DMS79 treated with DMSO at 0.1 percent for 48 hours (cell line): ENCODE results near the gene EYA2.

Experiments used
- DNase-seq: peaks from one replicate; lab custom pipeline; 2025; lab: John Stamatoyannopoulos, UW

The EYA2 gene

DNA sequence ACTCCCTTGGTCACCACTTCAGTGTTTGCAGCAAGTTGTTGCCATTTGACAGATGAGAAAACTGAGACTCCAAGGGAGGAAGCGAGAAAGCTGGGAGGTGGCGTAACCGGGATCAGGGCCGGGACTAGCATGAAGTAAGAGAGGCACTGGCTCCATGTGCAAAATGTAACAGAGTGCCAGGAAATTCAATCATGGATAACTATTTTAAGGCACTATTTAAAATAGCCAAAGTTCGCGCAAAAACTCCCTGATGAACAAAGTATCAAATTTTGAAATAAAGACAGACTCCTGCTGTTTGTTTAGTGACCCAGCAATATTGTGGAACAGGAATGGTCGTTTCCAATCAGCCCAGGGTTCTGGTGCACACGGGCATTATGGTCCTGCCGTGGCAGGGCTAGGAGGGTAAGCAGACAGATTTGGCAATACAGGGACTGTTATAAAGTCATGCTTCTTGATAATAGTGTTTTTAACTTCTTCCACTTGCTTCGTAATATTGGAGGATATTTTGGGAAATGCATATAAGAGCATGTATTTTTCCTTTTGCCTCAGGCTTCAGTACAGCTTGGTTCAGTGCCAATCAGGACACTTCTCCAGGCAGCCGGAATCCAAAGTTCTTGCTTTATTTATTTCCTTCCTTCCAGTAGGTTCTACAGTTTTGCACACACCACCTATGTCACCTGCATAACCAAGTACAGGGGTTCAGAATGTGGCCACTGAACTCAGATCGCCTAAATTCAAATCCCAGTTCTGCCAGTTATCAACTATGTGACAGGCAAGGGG, 141.6 kb downstream of the EYA2 start:
- DNase-seq = no peak

GRCh38 chr20:47038566-47039560, 144.2 kb downstream of the EYA2 start:
- DNase-seq = no peak

GRCh38 chr20:47040506-47041125, 146.0 kb downstream of the EYA2 start:
- no peak for DNase-seq

DNA sequence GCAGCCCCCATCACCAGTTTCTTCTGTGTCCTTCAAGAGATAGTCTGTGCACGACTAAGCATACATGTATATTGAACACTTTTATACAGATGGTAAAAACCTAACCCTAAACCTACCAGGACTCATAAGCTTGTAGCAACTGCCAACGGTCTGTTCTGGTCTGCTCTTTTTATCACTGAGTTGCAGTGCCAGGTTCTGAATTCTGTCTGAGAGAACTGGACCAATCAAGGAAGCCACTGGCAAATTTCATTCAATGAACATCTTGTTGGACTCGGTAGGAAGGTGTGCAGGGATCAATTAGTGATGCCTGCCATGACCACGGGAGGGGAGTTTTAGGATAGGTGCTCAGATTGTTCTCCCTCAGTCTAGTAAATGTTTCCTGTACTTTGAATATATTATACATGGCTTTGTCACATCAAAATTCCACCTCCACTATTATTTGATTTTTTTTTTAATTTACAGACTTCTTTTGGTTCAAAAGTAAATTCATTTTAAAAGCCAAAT, 146.8 kb downstream of the EYA2 start:
- no peak for DNase-seq

- no peak for DNase-seq
Observed at GRCh38 chr20:47042464-47042863, 147.8 kb downstream of the EYA2 start.

DNA sequence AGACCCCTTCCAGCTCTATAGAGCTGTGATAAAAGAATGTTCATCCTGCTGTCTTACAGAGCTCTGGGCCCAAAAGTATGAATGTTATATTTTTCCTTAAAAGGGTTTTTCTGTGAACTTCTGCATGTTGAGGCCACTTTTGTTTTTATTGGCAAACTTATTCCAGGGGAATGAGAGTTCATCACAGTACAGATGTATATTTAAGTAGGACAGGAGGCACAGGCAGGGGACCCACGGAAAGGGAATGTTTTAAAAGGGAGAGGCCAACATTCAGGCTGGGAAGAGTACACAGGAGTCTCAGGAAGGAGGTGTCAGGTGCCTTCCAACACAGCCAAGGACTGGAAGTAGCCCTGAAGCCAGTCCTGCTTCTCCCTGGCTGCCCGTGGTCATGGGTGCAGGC, 148.4 kb downstream of the EYA2 start:
- DNase-seq = no peak

DNA sequence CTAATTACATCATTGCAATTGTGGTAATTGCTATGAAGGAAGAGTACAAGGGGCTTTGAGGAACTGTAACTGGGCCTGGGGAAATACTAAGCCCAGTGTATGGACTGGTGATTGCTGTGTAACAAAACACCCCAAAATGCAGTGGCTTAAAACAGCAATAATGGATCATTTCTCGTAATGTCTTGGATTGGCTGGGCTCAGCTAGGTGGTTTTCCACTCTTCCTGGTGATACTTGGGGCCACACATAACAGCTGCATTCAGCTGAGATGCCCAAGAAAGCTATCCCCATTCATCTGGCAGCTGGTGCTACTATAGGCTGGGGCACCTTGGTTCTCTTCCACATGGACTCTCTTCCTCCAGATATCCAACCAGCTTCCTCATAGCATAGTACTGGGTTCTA, 150.3 kb downstream of the EYA2 start:
- no peak for DNase-seq

DNA sequence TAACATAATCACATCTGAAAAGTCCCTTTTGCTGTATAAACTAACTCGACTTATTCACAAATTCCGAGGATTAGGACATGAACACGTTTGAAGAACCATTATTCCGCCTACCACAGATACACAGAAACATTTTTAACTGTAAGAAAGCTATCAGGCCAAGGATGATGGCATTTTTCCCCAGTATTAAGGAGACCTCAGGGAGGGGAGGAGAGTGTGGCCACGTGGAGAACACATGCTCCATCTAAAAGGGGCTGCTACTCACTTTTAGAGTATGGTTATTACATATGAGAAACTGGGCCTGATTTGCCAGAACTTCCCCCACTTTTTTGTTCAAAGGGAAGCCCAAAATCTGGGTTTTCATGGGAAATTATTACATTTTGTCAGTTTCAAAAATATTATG, 153.4 kb downstream of the EYA2 start:
- DNase-seq = no peak

- no peak for DNase-seq
Observed at GRCh38 chr20:47049771-47050170, 155.1 kb downstream of the EYA2 start.

DNA sequence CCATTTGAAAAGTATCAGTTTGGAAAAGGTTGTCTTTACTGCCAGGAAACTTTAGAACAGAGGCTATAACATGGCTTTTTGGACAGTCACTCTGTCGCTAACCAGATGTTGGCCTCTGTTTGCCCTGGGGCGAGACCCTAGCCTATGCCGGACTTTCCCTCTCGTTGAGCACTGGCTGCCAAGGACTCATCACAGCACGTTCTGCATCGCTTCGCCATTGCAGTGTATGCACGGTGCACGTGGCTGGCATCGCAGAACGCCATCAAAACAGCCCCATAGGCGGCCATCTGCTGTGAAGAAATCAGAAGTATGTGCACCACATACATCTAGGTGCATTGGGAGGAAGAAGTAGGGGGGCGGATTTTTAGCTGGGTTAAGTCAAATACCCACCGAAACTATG, 156.4 kb downstream of the EYA2 start:
- no peak for DNase-seq

DNA sequence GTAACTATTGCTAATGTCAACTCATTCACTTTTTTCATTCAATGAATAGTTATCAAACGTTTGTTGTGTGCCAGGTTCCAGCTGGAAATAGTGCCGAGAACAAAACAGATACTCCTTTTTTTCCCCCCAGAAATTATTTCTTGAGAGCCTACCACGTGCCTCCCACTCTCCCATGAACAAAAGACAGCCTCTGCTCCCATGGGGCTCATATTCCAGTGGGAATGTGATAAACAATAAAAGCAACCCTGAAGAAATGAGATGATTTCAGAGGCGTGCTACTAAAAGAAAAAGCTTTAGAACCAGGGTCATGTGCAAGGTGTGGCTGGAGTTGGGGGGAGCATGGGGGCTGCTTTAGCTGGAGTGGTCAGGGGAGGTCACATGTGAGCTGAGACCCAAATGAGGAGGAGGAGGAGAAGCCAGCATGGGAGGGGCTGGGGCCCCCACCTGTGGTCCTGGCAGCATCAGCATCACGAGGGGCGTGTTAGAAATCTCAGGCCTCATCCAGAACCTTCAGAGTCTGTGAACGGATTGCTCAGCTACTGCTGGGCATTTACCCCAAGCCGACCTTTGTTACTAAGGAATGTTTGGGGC, 157.4 kb downstream of the EYA2 start:
- DNase-seq = no peak

DNA sequence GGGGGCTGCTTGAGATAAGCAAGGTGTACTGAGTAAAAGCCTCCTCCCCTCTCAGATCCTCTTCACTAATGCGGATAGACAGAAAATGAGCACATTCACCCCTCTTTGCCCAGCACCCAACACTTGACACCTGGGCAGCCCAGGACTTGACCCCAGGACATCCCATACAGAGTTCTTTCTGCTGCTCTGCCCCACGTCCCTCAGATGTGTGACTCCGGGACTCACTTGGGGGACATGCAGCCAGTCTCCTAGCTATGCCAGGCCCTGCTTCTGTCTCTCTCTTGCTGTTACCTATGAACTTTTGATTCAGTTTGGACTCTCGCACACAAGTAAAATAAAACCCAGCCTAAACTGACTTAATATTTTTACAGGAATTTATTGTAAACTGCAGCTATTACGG, 159.9 kb downstream of the EYA2 start:
- DNase-seq = no peak

GRCh38 chr20:47054945-47055344, 160.3 kb downstream of the EYA2 start:
- no peak for DNase-seq

DNA sequence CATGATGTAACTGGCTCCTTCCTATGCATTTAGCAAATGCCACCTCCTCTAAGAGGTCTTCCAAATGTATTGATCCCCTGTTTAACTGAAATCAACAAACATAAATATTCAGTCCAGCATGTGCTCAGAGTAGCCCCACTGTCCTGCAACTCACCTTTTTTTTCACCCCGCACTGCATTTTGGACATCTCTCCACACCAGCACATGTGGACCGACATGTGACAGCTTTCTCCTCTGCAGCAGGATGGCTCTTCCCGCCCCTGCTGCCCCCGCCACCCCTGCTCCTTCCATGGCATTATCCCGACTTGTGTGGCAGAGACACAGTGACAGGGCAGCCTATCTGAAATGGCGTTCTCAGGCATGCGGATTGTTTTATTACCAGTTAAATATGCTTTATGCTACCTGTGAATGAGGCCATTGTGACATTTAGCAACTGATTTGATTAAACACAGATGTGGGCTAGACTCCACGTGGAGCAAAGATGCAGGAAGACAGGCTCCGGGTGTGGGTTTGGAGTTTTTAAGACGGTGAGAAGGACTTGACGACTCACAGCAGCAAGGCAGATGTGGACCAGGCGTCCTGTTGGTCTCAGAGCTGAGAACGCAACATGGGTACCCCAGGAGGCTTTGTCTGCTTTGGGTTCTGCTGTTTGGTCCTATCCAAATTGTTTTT, 161.2 kb downstream of the EYA2 start:
- DNase-seq = no peak

DNA sequence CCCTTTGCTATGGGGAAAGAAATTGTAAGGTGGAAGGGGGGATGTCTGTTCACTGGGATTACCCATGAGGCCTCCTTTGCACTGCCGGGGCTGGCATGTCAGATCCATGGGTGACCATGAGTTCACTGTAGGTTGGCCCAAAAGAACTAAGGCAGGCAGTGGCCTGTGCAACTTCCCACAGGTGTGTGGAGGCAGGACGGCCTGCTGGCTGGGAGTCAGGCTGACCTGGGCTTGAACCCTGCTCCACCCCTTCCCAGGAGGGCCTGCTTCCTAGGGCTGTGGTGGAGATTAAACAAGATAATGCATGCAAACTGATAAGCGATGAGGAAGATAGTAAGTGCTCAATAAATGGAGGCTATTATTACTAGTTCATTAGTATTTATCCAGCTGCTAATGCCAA, 163.0 kb downstream of the EYA2 start:
- DNase-seq = no peak

GRCh38 chr20:47058236-47058635, 163.6 kb downstream of the EYA2 start:
- no peak for DNase-seq

DNA sequence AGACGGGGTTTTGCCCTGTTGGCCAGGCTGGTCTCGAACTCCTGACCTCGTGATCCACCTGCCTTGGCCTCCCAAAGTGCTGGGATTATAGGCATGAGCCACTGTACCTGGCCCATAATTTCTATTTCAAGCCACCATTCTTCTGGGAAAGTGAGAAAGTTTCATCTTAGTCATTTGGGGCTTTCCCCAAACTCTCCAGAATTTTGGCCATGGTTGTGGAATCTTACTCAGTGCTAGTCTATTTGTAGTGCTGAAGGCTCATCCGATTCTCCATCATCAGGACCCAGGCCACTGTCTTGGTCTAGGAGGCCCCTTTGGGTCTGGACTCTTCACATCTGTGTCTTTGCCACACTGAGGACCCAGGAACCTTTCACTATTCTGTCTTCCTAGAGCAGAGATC, 164.9 kb downstream of the EYA2 start:
- no peak for DNase-seq

DNA sequence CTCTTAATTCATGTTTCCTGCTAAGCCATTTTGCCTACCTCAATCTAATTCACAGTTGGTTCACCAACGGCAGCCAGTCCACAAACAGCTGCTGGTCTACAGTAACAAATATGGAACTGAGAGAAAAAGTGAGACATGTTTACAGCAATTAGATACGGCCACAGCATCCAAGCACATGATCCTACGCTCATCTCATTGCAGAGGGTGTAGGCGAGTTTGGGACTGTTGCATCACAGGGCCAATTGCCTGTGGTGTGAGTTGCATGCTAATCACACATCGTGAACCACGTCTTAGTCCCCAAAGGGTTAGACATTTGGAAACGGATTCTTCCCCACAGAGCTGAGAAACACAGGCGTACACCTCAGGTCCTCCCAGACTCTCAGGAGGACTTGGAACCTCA, 166.9 kb downstream of the EYA2 start:
- DNase-seq = no peak

DNA sequence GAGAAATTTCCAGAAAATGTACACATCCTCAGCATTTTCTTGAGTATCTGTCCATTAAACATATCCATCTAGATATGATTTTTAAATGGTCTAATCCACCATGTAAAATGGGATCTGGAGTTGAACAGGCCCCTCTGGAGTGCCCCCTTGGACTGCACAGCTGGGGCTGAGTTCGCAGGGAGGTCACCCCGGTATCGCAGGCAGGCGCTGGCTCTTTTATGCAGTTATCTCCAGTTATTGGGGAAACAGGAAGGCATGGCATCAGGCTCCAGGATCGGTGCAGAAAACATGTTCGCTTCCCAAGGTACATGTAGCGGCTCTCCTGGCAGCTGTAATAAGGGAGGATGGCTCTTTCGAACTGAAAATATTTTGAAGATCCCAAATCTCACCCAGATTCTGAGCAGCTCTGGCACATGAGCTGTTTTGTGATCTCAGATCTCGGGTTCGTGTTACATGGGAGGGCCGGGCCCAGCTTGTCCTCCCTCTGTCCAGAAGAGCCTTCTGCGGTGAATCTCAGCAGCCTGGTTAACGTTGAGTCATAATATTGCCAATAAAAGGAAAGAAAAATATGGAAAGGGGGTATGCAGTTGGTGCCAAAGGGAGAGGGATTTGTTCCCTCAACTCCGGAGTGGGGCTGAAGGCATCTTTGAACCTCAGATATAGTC, 167.7 kb downstream of the EYA2 start:
- no peak for DNase-seq

DNA sequence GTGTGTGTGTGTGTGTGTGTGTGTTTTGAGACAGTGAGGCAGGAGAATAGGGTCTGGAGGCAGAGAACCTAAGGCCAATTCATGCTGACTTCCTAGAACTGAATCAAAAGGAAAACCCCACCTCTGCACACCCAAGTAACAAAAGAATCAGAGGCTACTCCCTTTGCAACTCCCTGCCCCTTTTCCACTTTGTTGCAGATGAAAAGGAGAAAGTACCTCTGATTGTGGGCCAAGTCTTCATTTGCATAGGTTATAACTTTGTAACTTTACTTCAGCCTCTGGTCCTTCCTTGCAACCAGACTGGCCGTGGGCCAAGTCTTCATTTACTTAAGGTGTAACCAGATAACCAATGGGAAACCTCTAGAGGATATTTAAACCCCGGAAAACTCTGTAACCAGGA, 168.8 kb downstream of the EYA2 start:
- no peak for DNase-seq

GRCh38 chr20:47063808-47064207, 169.2 kb downstream of the EYA2 start:
- no peak for DNase-seq
